ENCODE results near the gene CEACAM16.

The CEACAM16 gene

DNA sequence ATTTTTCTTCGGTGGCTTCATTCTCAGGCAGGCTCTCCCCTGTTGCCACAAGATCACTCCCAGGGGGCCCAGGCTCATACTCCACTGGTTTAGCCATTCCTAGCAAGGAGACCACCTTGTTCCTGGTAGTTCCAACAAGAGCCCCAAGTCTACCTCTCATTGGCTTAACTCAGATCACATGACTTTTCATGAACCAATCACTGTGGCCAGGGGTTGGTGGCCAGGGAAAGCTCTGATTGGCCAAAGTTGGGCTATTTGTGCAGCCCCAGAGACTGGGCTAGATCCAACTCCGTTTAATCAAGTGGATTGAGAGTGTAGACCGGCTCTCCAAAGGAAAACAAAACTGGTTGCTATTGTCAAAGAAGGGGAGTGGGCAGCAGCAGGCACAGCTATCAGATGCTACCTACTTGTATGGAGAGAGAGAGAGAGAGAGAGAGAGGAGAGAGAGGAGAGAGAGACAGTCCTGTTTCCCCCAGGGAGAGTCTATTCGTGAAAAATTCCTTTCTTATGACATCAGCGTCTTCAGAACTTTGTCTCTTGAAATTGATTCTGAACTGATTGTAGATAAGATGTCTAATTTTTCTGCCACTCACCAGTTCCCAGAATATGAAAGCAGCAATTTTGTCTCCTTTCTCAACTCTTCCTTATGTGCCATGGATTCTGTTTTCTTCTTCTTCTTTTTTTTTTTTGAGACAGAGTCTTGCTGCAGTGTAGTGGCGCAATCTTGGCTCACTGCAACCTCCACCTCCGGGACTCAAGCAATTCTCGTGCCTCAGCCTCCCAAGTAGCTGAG lies 21.7 kb upstream of the CEACAM16 start (continued):
- TF ChIP-seq, protein P1, sequence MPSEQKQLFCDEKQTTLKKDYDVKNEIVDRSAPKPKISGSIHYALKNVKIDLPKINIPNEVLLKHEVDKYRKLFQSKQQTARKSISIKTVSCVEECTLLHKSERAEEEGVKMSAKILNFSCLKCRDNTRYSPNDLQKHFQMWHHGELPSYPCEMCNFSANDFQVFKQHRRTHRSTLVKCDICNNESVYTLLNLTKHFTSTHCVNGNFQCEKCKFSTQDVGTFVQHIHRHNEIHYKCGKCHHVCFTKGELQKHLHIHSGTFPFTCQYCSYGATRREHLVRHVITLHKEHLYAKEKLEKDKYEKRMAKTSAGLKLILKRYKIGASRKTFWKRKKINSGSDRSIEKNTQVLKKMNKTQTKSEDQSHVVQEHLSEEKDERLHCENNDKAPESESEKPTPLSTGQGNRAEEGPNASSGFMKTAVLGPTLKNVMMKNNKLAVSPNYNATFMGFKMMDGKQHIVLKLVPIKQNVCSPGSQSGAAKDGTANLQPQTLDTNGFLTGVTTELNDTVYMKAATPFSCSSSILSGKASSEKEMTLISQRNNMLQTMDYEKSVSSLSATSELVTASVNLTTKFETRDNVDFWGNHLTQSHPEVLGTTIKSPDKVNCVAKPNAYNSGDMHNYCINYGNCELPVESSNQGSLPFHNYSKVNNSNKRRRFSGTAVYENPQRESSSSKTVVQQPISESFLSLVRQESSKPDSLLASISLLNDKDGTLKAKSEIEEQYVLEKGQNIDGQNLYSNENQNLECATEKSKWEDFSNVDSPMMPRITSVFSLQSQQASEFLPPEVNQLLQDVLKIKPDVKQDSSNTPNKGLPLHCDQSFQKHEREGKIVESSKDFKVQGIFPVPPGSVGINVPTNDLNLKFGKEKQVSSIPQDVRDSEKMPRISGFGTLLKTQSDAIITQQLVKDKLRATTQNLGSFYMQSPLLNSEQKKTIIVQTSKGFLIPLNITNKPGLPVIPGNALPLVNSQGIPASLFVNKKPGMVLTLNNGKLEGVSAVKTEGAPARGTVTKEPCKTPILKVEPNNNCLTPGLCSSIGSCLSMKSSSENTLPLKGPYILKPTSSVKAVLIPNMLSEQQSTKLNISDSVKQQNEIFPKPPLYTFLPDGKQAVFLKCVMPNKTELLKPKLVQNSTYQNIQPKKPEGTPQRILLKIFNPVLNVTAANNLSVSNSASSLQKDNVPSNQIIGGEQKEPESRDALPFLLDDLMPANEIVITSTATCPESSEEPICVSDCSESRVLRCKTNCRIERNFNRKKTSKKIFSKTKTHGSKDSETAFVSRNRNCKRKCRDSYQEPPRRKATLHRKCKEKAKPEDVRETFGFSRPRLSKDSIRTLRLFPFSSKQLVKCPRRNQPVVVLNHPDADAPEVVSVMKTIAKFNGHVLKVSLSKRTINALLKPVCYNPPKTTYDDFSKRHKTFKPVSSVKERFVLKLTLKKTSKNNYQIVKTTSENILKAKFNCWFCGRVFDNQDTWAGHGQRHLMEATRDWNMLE (tag by site-specific recombination; conservative IDR thresholded peaks at IDR 0.05; ENCODE audit: low read depth), result 0 out of 2 replicates have a peak, but pooled peaks have one; percentile 15
- no peak for TF ChIP-seq ZNF423 (tag by site-specific recombination; IDR thresholded peaks at IDR 0.05)
- TF ChIP-seq, protein P2, sequence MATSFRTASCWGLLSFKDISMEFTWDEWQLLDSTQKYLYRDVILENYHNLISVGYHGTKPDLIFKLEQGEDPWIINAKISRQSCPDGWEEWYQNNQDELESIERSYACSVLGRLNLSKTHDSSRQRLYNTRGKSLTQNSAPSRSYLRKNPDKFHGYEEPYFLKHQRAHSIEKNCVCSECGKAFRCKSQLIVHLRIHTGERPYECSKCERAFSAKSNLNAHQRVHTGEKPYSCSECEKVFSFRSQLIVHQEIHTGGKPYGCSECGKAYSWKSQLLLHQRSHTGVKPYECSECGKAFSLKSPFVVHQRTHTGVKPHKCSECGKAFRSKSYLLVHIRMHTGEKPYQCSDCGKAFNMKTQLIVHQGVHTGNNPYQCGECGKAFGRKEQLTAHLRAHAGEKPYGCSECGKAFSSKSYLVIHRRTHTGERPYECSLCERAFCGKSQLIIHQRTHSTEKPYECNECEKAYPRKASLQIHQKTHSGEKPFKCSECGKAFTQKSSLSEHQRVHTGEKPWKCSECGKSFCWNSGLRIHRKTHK (tag by site-specific recombination; IDR thresholded peaks at IDR 0.05), result no peak
- TF ChIP-seq BCL11B (tag by site-specific recombination; IDR thresholded peaks at IDR 0.05; ENCODE audit: low read depth), result 0 out of 2 replicates have a peak, but pooled peaks have one; percentile 30
- TF ChIP-seq ZNF274 (IDR thresholded peaks at IDR 0.05; ENCODE audit: low read length), result no peak
- TF ChIP-seq ZNF274 (tag by site-specific recombination; IDR thresholded peaks at IDR 0.05; ENCODE audit: borderline replicate concordance), result no peak
- no peak for TF ChIP-seq ZNF561 (tag by site-specific recombination; IDR thresholded peaks at IDR 0.05; ENCODE audit: borderline replicate concordance)
- no peak for TF ChIP-seq ZNF654 (tag by site-specific recombination; IDR thresholded peaks at IDR 0.05; ENCODE audit: low read depth)
- no peak for TF ChIP-seq GFI1B (tag by site-specific recombination; IDR thresholded peaks at IDR 0.05)
- TF ChIP-seq ZNF202 (tag by site-specific recombination; IDR thresholded peaks at IDR 0.05; ENCODE audit: borderline replicate concordance), result no peak
- TF ChIP-seq, protein P3, sequence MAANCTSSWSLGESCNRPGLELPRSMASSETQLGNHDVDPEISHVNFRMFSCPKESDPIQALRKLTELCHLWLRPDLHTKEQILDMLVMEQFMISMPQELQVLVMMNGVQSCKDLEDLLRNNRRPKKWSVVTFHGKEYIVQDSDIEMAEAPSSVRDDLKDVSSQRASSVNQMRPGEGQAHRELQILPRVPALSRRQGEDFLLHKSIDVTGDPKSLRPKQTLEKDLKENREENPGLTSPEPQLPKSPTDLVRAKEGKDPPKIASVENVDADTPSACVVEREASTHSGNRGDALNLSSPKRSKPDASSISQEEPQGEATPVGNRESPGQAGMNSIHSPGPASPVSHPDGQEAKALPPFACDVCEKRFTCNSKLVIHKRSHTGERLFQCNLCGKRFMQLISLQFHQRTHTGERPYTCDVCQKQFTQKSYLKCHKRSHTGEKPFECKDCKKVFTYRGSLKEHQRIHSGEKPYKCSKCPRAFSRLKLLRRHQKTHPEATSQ (tag by site-specific recombination; IDR thresholded peaks at IDR 0.05), result no peak
- TF ChIP-seq ZNF16 (tag by site-specific recombination; IDR thresholded peaks at IDR 0.05; ENCODE audit: low read depth), result no peak
- no peak for TF ChIP-seq ZNF266 (tag by site-specific recombination; IDR thresholded peaks at IDR 0.05; ENCODE audit: low read depth)
- no peak for TF ChIP-seq ZNF548 (tag by site-specific recombination; IDR thresholded peaks at IDR 0.05)
- TF ChIP-seq EGR2 (tag by site-specific recombination; IDR thresholded peaks at IDR 0.05; ENCODE audit: low read depth), result no peak
- TF ChIP-seq, protein P4, sequence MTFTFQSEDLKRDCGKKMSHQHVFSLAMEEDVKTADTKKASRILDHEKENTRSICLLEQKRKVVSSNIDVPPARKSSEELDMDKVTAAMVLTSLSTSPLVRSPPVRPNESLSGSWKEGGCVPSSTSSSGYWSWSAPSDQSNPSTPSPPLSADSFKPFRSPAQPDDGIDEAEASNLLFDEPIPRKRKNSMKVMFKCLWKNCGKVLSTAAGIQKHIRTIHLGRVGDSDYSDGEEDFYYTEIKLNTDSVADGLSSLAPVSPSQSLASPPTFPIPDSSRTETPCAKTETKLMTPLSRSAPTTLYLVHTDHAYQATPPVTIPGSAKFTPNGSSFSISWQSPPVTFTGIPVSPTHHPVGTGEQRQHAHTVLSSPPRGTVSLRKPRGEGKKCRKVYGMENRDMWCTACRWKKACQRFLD (tag by site-specific recombination; IDR thresholded peaks at IDR 0.05), result no peak
- TF ChIP-seq SCRT2 (tag by site-specific recombination; IDR thresholded peaks at IDR 0.05), result no peak
- no peak for TF ChIP-seq ZNF335 (tag by site-specific recombination; conservative IDR thresholded peaks at IDR 0.05)
- TF ChIP-seq ZNF184 (tag by site-specific recombination; IDR thresholded peaks at IDR 0.05), result no peak
- TF ChIP-seq ZNF214 (tag by site-specific recombination; IDR thresholded peaks at IDR 0.05; ENCODE audit: borderline replicate concordance), result no peak
- TF ChIP-seq GLI4 (tag by site-specific recombination; IDR thresholded peaks at IDR 0.05), result no peak
- TF ChIP-seq ZNF157 (tag by site-specific recombination; IDR thresholded peaks at IDR 0.05), result no peak
- TF ChIP-seq ZNF701 (tag by site-specific recombination; IDR thresholded peaks at IDR 0.05), result no peak
- no peak for TF ChIP-seq TCF7L2 (IDR thresholded peaks at IDR 0.05; ENCODE audit: borderline replicate concordance, low read depth, low read length)
- TF ChIP-seq ZNF169 (tag by site-specific recombination; IDR thresholded peaks at IDR 0.05), result 0 out of 2 replicates have a peak, but pooled peaks have one; percentile 77
- peak; percentile 51; the same call in 1 of the 2 replicates for TF ChIP-seq ZFP37 (tag by site-specific recombination; IDR thresholded peaks at IDR 0.05)
- TF ChIP-seq ZNF292 (tag by site-specific recombination; IDR thresholded peaks at IDR 0.05; ENCODE audit: borderline replicate concordance, low read depth), result no peak
- TF ChIP-seq KLF16 (tag by site-specific recombination; IDR thresholded peaks at IDR 0.05), result peak; percentile 36; the same call in 1 of the 2 replicates
- TF ChIP-seq ZNF768 (tag by site-specific recombination; IDR thresholded peaks at IDR 0.05), result no peak
- TF ChIP-seq, protein P5, sequence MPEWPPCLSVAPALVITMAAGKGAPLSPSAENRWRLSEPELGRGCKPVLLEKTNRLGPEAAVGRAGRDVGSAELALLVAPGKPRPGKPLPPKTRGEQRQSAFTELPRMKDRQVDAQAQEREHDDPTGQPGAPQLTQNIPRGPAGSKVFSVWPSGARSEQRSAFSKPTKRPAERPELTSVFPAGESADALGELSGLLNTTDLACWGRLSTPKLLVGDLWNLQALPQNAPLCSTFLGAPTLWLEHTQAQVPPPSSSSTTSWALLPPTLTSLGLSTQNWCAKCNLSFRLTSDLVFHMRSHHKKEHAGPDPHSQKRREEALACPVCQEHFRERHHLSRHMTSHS (tag by site-specific recombination; IDR thresholded peaks at IDR 0.05), result no peak
- peak; percentile 23; the same call in 1 of the 2 replicates for TF ChIP-seq ZFP69B (tag by site-specific recombination; IDR thresholded peaks at IDR 0.05)
